Activated CD8-positive, alpha-beta T cell treated with anti-CD3 and anti-CD28 coated beads for 36 hours (primary cell): ENCODE measurements around the gene MPHOSPH9. TPM values are rescaled to one million over a fixed set of nuclear protein-coding genes. Genes with fewer than 3 reads are reported as not detected.

Source experiments
- ATAC-seq: fragments of 200-7000 bp; cut with Tn5 transposase; one replicate; pipeline ENCODE4 v1.10.0; 2021; ENCODE audit warnings: mild to moderate bottlenecking, moderate library complexity
- CTCF ChIA-PET: fragments of 350-600 bp; sonication (Branson Sonifier 250); formaldehyde crosslinking; loops from one replicate; lab custom pipeline; 2021; ENCODE audit warnings: antibody characterized with exemption; lab: Charles Lee
- POLR2A ChIA-PET: fragments of 350-600 bp; sonication (Branson Sonifier 250); formaldehyde crosslinking; loops from one replicate; lab custom pipeline; 2021; ENCODE audit warnings: antibody characterized with exemption; lab: Charles Lee
- DNase-seq: peaks from one replicate; pipeline ENCODE4 v3.0.0-alpha.2; 2020
- H3K27ac Mint-ChIP-seq: one replicate; pipeline ENCODE4 v1.8.0; 2021; ENCODE audit warnings: mild to moderate bottlenecking, mixed read lengths
- H3K27me3 Mint-ChIP-seq: one replicate; pipeline ENCODE4 v1.8.0; 2021; ENCODE audit warnings: mixed read lengths
- H3K36me3 Mint-ChIP-seq: one replicate; pipeline ENCODE4 v1.8.0; 2021; ENCODE audit warnings: low read depth, mixed read lengths
- H3K4me1 Mint-ChIP-seq: one replicate; pipeline ENCODE4 v1.8.0; 2021; ENCODE audit warnings: low read depth, mixed read lengths
- H3K4me3 Mint-ChIP-seq: one replicate; pipeline ENCODE4 v1.8.0; 2021; ENCODE audit warnings: mild to moderate bottlenecking, moderate library complexity, mixed read lengths
- H3K9me3 Mint-ChIP-seq: one replicate; pipeline ENCODE4 v1.8.0; 2021; ENCODE audit warnings: mixed read lengths
- CTCF ChIP-seq: fragments of 200-600 bp; IDR thresholded peaks from one replicate; pipeline ENCODE4 v1.8.0; 2022; ENCODE audit warnings: antibody characterized with exemption, mild to moderate bottlenecking
- intact Hi-C: fragments of 100-400 bp; cut with micrococcal nuclease; formaldehyde crosslinking; loops from one replicate; pipeline ENCODE4 v1.10.0; 2022
- total RNA-seq, 2 experiments: library from RNA; stranded (reverse); gene quantifications; one replicate each; pipeline ENCODE4 v1.2.3, GENCODE V29; 2021

MPHOSPH9 gene
- total RNA-seq, 2 experiments from 2014 or later, result 96.9 to 101 TPM

GRCh38 chr12:123238330-123238682 is 5.4 kb upstream of the MPHOSPH9 start:
- H3K36me3 Mint-ChIP-seq, result peaks cover 56% of the 10 kb centered on the region
- DNase-seq (no peak), ATAC-seq (no peak)
- POLR2A ChIA-PET, result interaction anchor here (0.7 to 2.6 kb wide), 16 partner anchors 9 to 264 kb away, joined by 3 to 9 read pairs (median 4); partner anchors contain the start of gene PITPNM2
- CTCF ChIA-PET, result interaction anchor here (0.7 to 5.6 kb wide), 55 partner anchors 11 to 438 kb away, joined by 3 to 92 read pairs (median 4); partner anchors contain the start of genes ABCB9, ARL6IP4, OGFOD2 and PITPNM2
- peak overlapping the region; percentile 30 for H3K4me3 Mint-ChIP-seq
- no peaks in the 10 kb centered on the region for H3K9me3 Mint-ChIP-seq
- no peak for TF ChIP-seq CTCF
- H3K27me3 Mint-ChIP-seq, result no peaks in the 10 kb centered on the region
- intact Hi-C loops, result loop anchor here (10.0 kb wide), 3 partner anchors 164 to 264 kb away; partner anchors contain the start of gene OGFOD2
- H3K4me1 Mint-ChIP-seq, result peaks cover 49% of the 10 kb centered on the region
- H3K27ac Mint-ChIP-seq, result peak overlapping the region; percentile 75

- intact Hi-C loops, result loop anchor here (10.0 kb wide), 3 partner anchors 163 to 263 kb away; partner anchors contain the start of gene OGFOD2
- ATAC-seq, result peak; percentile 6
- CTCF ChIA-PET, result interaction anchor here (0.7 to 5.6 kb wide), 56 partner anchors 12 to 438 kb away, joined by 3 to 92 read pairs (median 4); partner anchors contain the start of genes ABCB9, ARL6IP4, OGFOD2 and PITPNM2
- H3K27me3 Mint-ChIP-seq, result no peaks in the 10 kb centered on the region
- no peaks in the 10 kb centered on the region for H3K9me3 Mint-ChIP-seq
- peaks cover 57% of the 10 kb centered on the region for H3K36me3 Mint-ChIP-seq
- DNase-seq, result peak; percentile 86
- POLR2A ChIA-PET, result interaction anchor here (0.7 to 2.6 kb wide), 16 partner anchors 9 to 348 kb away, joined by 3 to 9 read pairs (median 4); partner anchors contain the start of gene PITPNM2
- peak; percentile 90 for TF ChIP-seq CTCF
- H3K27ac Mint-ChIP-seq, result peak overlapping the region; percentile 75
- peak overlapping the region; percentile 30 for H3K4me3 Mint-ChIP-seq
- peaks cover 48% of the 10 kb centered on the region for H3K4me1 Mint-ChIP-seq
These were observed 4.8 kb upstream of the MPHOSPH9 start for GRCh38 chr12:123237646-123238329.

GRCh38 chr12:123233505-123234308 is 766 bp upstream of the MPHOSPH9 start:
- intact Hi-C loops, result loop anchor here (10.0 kb wide), 3 partner anchors 159 to 259 kb away; partner anchors contain the start of gene OGFOD2
- peak; percentile 44 for DNase-seq
- ChIA-PET POLR2A (interaction anchor here (0.6 to 3.8 kb wide), 24 partner anchors 8 to 479 kb away, joined by 3 to 61 read pairs (median 5); partner anchors contain the start of genes ATP6V0A2 and OGFOD2), CTCF (interaction anchor here (1.0 to 3.0 kb wide), 9 partner anchors 8 to 348 kb away, joined by 3 to 18 read pairs (median 8); no protein-coding TSS in a partner anchor)
- Mint-ChIP-seq H3K9me3 (no peaks in the 10 kb centered on the region), H3K27ac (peak overlapping the region; percentile 99), H3K4me1 (peaks cover 50% of the 10 kb centered on the region), H3K27me3 (no peaks in the 10 kb centered on the region), H3K36me3 (peaks cover 44% of the 10 kb centered on the region), H3K4me3 (peak overlapping the region; percentile 96)
- ATAC-seq, result peak; percentile 2
- TF ChIP-seq CTCF, result no peak

GRCh38 chr12:123232472-123232806 is 502 bp downstream of the MPHOSPH9 start:
- CTCF ChIA-PET, result interaction anchor here (1.0 to 3.0 kb wide), 8 partner anchors 9 to 349 kb away, joined by 3 to 18 read pairs (median 10); no protein-coding TSS in a partner anchor
- H3K9me3 Mint-ChIP-seq, result no peaks in the 10 kb centered on the region
- ATAC-seq (no peak), DNase-seq (no peak)
- intact Hi-C loops, result loop anchor here (10.0 kb wide), 3 partner anchors 158 to 258 kb away; partner anchors contain the start of gene OGFOD2
- peaks cover 42% of the 10 kb centered on the region for H3K36me3 Mint-ChIP-seq
- POLR2A ChIA-PET, result interaction anchor here (0.7 to 3.8 kb wide), 27 partner anchors 8 to 733 kb away, joined by 3 to 61 read pairs (median 4); partner anchors contain the start of genes ABCB9, ATP6V0A2 and OGFOD2
- no peak for TF ChIP-seq CTCF
- H3K4me1 Mint-ChIP-seq, result peaks cover 48% of the 10 kb centered on the region
- no peaks in the 10 kb centered on the region for H3K27me3 Mint-ChIP-seq
- H3K27ac Mint-ChIP-seq, result peak overlapping the region; percentile 99
- peak overlapping the region; percentile 96 for H3K4me3 Mint-ChIP-seq
